AG09309 (cell line): ENCODE results near the gene TJP2.

ENCODE experiments used
- DNase-seq: peaks from one replicate; pipeline ENCODE4 v3.0.0-alpha.2; 2010; ENCODE audit warnings: low read depth
- H3K4me3 ChIP-seq: 2 replicates; pipeline ENCODE4 v1.5.1; 2011; ENCODE audit warnings: mild to moderate bottlenecking, low read depth, low read length, moderate library complexity; ENCODE audit not compliant: control insufficient read depth
- TF ChIP-seq, protein P1 (sequence below): IDR thresholded peaks from 2 replicates; pipeline ENCODE4 v1.5.1; 2011; ENCODE audit warnings: mild to moderate bottlenecking, low read depth, low read length, inconsistent platforms; ENCODE audit not compliant: insufficient read depth, control insufficient read depth; ENCODE audit errors: missing control alignments

TJP2 gene

GRCh38 chr9:69136779-69137178 is 37.3 kb upstream of the TJP2 start:
- no peak overlapping the region for H3K4me3 ChIP-seq
- TF ChIP-seq, protein P1, sequence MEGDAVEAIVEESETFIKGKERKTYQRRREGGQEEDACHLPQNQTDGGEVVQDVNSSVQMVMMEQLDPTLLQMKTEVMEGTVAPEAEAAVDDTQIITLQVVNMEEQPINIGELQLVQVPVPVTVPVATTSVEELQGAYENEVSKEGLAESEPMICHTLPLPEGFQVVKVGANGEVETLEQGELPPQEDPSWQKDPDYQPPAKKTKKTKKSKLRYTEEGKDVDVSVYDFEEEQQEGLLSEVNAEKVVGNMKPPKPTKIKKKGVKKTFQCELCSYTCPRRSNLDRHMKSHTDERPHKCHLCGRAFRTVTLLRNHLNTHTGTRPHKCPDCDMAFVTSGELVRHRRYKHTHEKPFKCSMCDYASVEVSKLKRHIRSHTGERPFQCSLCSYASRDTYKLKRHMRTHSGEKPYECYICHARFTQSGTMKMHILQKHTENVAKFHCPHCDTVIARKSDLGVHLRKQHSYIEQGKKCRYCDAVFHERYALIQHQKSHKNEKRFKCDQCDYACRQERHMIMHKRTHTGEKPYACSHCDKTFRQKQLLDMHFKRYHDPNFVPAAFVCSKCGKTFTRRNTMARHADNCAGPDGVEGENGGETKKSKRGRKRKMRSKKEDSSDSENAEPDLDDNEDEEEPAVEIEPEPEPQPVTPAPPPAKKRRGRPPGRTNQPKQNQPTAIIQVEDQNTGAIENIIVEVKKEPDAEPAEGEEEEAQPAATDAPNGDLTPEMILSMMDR, result no peak
- DNase-seq, result no peak

GRCh38 chr9:69137311-69137710 is 36.8 kb upstream of the TJP2 start:
- TF ChIP-seq, protein P1, result no peak
- no peak for DNase-seq
- no peak overlapping the region for H3K4me3 ChIP-seq

DNA sequence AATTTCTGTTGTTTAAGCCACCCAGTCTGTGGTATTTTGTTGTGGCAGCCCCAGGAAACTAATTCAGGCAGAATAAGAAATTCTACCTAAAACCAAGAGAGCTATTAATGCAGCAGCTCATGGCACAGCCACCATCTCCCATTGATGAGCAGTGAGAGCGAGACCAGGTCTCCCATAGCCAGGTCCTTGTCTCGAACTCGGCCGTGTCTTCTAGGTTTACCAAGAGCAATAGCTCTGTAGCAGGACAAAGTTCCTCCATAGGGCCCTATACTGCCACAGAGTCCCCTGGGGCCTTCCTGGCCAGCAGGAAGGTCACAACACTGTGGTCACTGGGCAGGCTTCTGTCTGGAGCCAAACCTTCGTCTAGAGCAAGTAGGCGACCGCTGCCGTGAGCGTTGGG is 34.5 kb upstream of the TJP2 start:
- no peak overlapping the region for H3K4me3 ChIP-seq
- TF ChIP-seq, protein P1, result no peak
- DNase-seq, result no peak

- DNase-seq, result no peak
- TF ChIP-seq, protein P1, result no peak
- no peak overlapping the region for H3K4me3 ChIP-seq
Measured at GRCh38 chr9:69140123-69140735, 33.8 kb upstream of the TJP2 start.

- DNase-seq, result no peak
- TF ChIP-seq, protein P1, result no peak
- H3K4me3 ChIP-seq, result no peak overlapping the region
Measured at GRCh38 chr9:69141851-69142250, 32.2 kb upstream of the TJP2 start.

- H3K4me3 ChIP-seq, result no peak overlapping the region
- TF ChIP-seq, protein P1, result no peak
- DNase-seq, result no peak
Measured at GRCh38 chr9:69143291-69143690, 30.8 kb upstream of the TJP2 start.
